MCF 10A (cell line): ENCODE data around the gene P2RX2. TPM values are rescaled to one million over a fixed set of nuclear protein-coding genes. Genes with fewer than 3 reads are reported as not detected.

Experiments used
- BruUV-seq: library from RNA; stranded (reverse); fragments of 400-500 nt; replicated peaks from 2 replicates; lab custom pipeline; 2021; lab: Mats Ljungman, UMichigan
- CTCF ChIA-PET: fragments of 300-600 bp; sonication (Branson Sonifier 250); formaldehyde crosslinking; extraction: SDS; loops from one replicate; lab custom pipeline; 2021; ENCODE audit warnings: antibody characterized with exemption, inconsistent platforms; lab: Yijun Ruan, JAX
- POLR2A ChIA-PET: fragments of 300-600, 350-650 bp; sonication (Branson Sonifier 250); formaldehyde crosslinking; extraction: SDS; loops from one replicate; lab custom pipeline; 2020; ENCODE audit warnings: antibody characterized with exemption, inconsistent platforms; lab: Yijun Ruan, JAX
- DNase-seq: peaks from one replicate; pipeline ENCODE4 v3.0.0-alpha.2; 2018; ENCODE audit not compliant: unreplicated experiment
- H3K27ac Mint-ChIP-seq: one replicate; pipeline ENCODE4 v1.8.0; 2022; ENCODE audit warnings: mild to moderate bottlenecking, low read depth, mixed read lengths; ENCODE audit not compliant: unreplicated experiment
- H3K27me3 Mint-ChIP-seq: one replicate; pipeline ENCODE4 v1.8.0; 2022; ENCODE audit warnings: mixed read lengths; ENCODE audit not compliant: insufficient read depth, unreplicated experiment
- H3K36me3 Mint-ChIP-seq: one replicate; pipeline ENCODE4 v1.8.0; 2022; ENCODE audit warnings: mild to moderate bottlenecking, moderate library complexity, mixed read lengths; ENCODE audit not compliant: insufficient read depth, unreplicated experiment
- H3K4me1 Mint-ChIP-seq: one replicate; pipeline ENCODE4 v1.8.0; 2022; ENCODE audit warnings: mixed read lengths; ENCODE audit not compliant: insufficient read depth, unreplicated experiment
- H3K4me3 Mint-ChIP-seq: one replicate; pipeline ENCODE4 v1.8.0; 2022; ENCODE audit warnings: mild to moderate bottlenecking, moderate library complexity, mixed read lengths; ENCODE audit not compliant: unreplicated experiment
- H3K9me3 Mint-ChIP-seq: one replicate; pipeline ENCODE4 v1.8.0; 2022; ENCODE audit warnings: mixed read lengths; ENCODE audit not compliant: unreplicated experiment
- CTCF ChIP-seq: fragments of 200-600 bp; IDR thresholded peaks from one replicate; pipeline ENCODE4 v1.8.0; 2022; ENCODE audit warnings: antibody characterized with exemption, mild to moderate bottlenecking; ENCODE audit not compliant: unreplicated experiment
- intact Hi-C: fragments of 100-400 bp; cut with micrococcal nuclease; formaldehyde crosslinking; loops from 2 replicates; pipeline ENCODE4 v1.14.1; 2022
- total RNA-seq: library from RNA; stranded (reverse); gene quantifications from 2 replicates; pipeline ENCODE4 v1.2.3, GENCODE V29; 2022

Gene P2RX2
- total RNA-seq, 1 experiment from 2014 or later = not detected

- Mint-ChIP-seq H3K36me3 (peaks cover 5% of the 10 kb centered on the region), H3K4me3 (no peak overlapping the region), H3K27me3 (peaks cover 23% of the 10 kb centered on the region), H3K27ac (no peak overlapping the region), H3K9me3 (no peaks in the 10 kb centered on the region), H3K4me1 (peaks cover 8% of the 10 kb centered on the region)
- POLR2A ChIA-PET = no interaction called here
- intact Hi-C loops = no loop called here
- CTCF ChIA-PET = interaction anchor here (1.0 kb wide), 1 partner anchor 11 kb away, joined by 3 read pairs; no protein-coding TSS in a partner anchor
- no peak for DNase-seq
- BruUV-seq = no TSS peak
- TF ChIP-seq CTCF = no peak
Observed at GRCh38 chr12:132593071-132593470, 25.5 kb upstream of the P2RX2 start.

GRCh38 chr12:132593521-132593920 is 25.1 kb upstream of the P2RX2 start:
- ChIA-PET CTCF (interaction anchor here (1.0 kb wide), 1 partner anchor 10 kb away, joined by 3 read pairs; no protein-coding TSS in a partner anchor), POLR2A (no interaction called here)
- no peak for TF ChIP-seq CTCF
- H3K27me3 Mint-ChIP-seq = peaks cover 27% of the 10 kb centered on the region
- H3K36me3 Mint-ChIP-seq = peaks cover 5% of the 10 kb centered on the region
- intact Hi-C loops = no loop called here
- no TSS peak for BruUV-seq
- peak overlapping the region; percentile 47 for H3K4me3 Mint-ChIP-seq
- H3K27ac Mint-ChIP-seq = no peak overlapping the region
- no peak for DNase-seq
- H3K4me1 Mint-ChIP-seq = peaks cover 8% of the 10 kb centered on the region
- no peaks in the 10 kb centered on the region for H3K9me3 Mint-ChIP-seq

GRCh38 chr12:132593938-132594358 is 24.6 kb upstream of the P2RX2 start:
- Mint-ChIP-seq H3K4me1 (peaks cover 8% of the 10 kb centered on the region), H3K27me3 (peaks cover 32% of the 10 kb centered on the region), H3K4me3 (peak overlapping the region; percentile 47), H3K27ac (no peak overlapping the region), H3K9me3 (no peaks in the 10 kb centered on the region), H3K36me3 (peaks cover 5% of the 10 kb centered on the region)
- peak; percentile 96 for DNase-seq
- BruUV-seq = no TSS peak
- ChIA-PET CTCF (no interaction called here), POLR2A (no interaction called here)
- intact Hi-C loops = no loop called here
- TF ChIP-seq CTCF = no peak

- BruUV-seq = no TSS peak
- Mint-ChIP-seq H3K27ac (no peak overlapping the region), H3K4me1 (peaks cover 8% of the 10 kb centered on the region), H3K27me3 (peaks cover 44% of the 10 kb centered on the region), H3K9me3 (no peaks in the 10 kb centered on the region), H3K36me3 (peaks cover 5% of the 10 kb centered on the region), H3K4me3 (no peak overlapping the region)
- ChIA-PET CTCF (interaction anchor here (0.7 to 1.5 kb wide), 2 partner anchors 20 to 163 kb away, joined by 3 to 4 read pairs; no protein-coding TSS in a partner anchor), POLR2A (no interaction called here)
- DNase-seq = no peak
- intact Hi-C loops = no loop called here
- TF ChIP-seq CTCF = no peak
Observed at GRCh38 chr12:132595183-132595582, 23.4 kb upstream of the P2RX2 start.
